Transverse colon (tissue), 3 donors: ENCODE results near the gene VAC14.

Experiments used
- EP300 ChIP-seq: sonication (generic); formaldehyde crosslinking; IDR thresholded peaks from one replicate; pipeline ENCODE4 v1.6.1; 2017; ENCODE audit warnings: antibody characterized with exemption, low read depth
- POLR2A ChIP-seq: fragments of 450-650 bp; IDR thresholded peaks from one replicate; pipeline ENCODE4 v1.6.1; 2016; ENCODE audit warnings: antibody characterized with exemption, mild to moderate bottlenecking, moderate library complexity
- TF ChIP-seq, protein P1 (sequence below), 5 experiments: fragments of 200-600 bp in 3 of 5; fragments of 450-650 bp in 2 of 5; sonication (generic) in 3 of 5; IDR thresholded peaks; 1 replicate in 2 of 5; 2 replicates in 3 of 5; pipeline ENCODE4 v1.5.1; 2016 to 2017; ENCODE audit warnings: antibody characterized with exemption in 5 of 5, inconsistent platforms in 3 of 5, mild to moderate bottlenecking in 2 of 5, moderate library complexity in 1 of 5

DNA sequence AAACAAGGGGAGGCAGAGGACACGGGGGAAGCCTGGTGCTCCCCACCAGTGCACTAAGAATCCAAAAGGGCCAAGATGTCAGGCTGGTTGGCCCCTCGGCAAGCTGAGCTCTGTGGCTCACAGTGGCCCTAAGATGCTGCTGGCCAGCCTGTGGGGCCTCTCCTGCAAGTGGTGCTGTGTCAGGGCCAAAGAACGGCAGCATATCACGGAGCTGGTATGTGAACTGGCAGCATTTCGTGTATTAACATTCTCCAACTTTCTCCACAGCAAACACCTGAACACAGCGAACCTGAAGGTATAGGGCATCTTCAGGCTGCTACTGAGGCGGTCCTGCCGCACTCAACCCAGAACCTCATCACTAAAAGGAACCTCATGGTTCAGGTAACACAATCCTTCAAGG is 34.8 kb downstream of the VAC14 start:
- TF ChIP-seq EP300: no peak
- TF ChIP-seq, protein P1, sequence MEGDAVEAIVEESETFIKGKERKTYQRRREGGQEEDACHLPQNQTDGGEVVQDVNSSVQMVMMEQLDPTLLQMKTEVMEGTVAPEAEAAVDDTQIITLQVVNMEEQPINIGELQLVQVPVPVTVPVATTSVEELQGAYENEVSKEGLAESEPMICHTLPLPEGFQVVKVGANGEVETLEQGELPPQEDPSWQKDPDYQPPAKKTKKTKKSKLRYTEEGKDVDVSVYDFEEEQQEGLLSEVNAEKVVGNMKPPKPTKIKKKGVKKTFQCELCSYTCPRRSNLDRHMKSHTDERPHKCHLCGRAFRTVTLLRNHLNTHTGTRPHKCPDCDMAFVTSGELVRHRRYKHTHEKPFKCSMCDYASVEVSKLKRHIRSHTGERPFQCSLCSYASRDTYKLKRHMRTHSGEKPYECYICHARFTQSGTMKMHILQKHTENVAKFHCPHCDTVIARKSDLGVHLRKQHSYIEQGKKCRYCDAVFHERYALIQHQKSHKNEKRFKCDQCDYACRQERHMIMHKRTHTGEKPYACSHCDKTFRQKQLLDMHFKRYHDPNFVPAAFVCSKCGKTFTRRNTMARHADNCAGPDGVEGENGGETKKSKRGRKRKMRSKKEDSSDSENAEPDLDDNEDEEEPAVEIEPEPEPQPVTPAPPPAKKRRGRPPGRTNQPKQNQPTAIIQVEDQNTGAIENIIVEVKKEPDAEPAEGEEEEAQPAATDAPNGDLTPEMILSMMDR (IDR thresholded peaks at IDR 0.05): no peak
- no peak for TF ChIP-seq POLR2A
